Hepatocyte (in vitro differentiated cells): Measurements from ENCODE around the gene ARL6. TPM values are rescaled to one million over a fixed set of nuclear protein-coding genes. Genes with fewer than 3 reads are reported as not detected.

Source experiments
- DNase-seq: peaks from one replicate; pipeline ENCODE4 v3.0.0-alpha.2; 2016; ENCODE audit warnings: low spot score
- H2AFZ ChIP-seq: fragments of 200-600 bp; sonication (generic); 2 replicates; pipeline ENCODE4 v1.6.0; 2016; ENCODE audit warnings: antibody characterized with exemption, mild to moderate bottlenecking
- H3K27ac ChIP-seq: fragments of 200-600 bp; sonication (generic); 2 replicates; pipeline ENCODE4 v1.5.1; 2016; ENCODE audit warnings: mild to moderate bottlenecking
- H3K27me3 ChIP-seq: fragments of 200-600 bp; sonication (generic); 2 replicates; pipeline ENCODE4 v1.6.1; 2016
- H3K36me3 ChIP-seq: fragments of 200-600 bp; sonication (generic); replicated peaks from 2 replicates; pipeline ENCODE4 v1.5.1; 2016; ENCODE audit warnings: low read depth; ENCODE audit not compliant: insufficient read depth
- H3K4me1 ChIP-seq: fragments of 200-600 bp; sonication (generic); 2 replicates; pipeline ENCODE4 v1.5.1; 2016; ENCODE audit warnings: mild to moderate bottlenecking, moderate library complexity; ENCODE audit not compliant: insufficient read depth
- H3K4me2 ChIP-seq: fragments of 200-600 bp; sonication (generic); 2 replicates; pipeline ENCODE4 v1.6.0; 2016
- H3K4me3 ChIP-seq: fragments of 200-600 bp; sonication (generic); 2 replicates; pipeline ENCODE4 v1.5.1; 2016; ENCODE audit warnings: mild to moderate bottlenecking
- H3K79me2 ChIP-seq: fragments of 200-600 bp; sonication (generic); 2 replicates; pipeline ENCODE4 v1.6.0; 2017; ENCODE audit warnings: mild to moderate bottlenecking
- H3K9me2 ChIP-seq: fragments of 200-600 bp; sonication (generic); replicated peaks from 2 replicates; pipeline ENCODE4 v1.6.0; 2017; ENCODE audit warnings: mild to moderate bottlenecking; ENCODE audit not compliant: insufficient read depth
- H3K9me3 ChIP-seq: fragments of 200-600 bp; sonication (generic); 2 replicates; pipeline ENCODE4 v1.5.1; 2016; ENCODE audit warnings: low read depth, mild to moderate bottlenecking
- H4K20me1 ChIP-seq: fragments of 200-600 bp; sonication (generic); 2 replicates; pipeline ENCODE4 v1.6.0; 2016; ENCODE audit warnings: mild to moderate bottlenecking; ENCODE audit not compliant: insufficient read depth, poor library complexity, severe bottlenecking
- EZH2 ChIP-seq: fragments of 200-600 bp; sonication (generic); IDR thresholded peaks from 2 replicates; pipeline ENCODE4 v1.6.1; 2016; ENCODE audit warnings: antibody characterized with exemption, mild to moderate bottlenecking, borderline replicate concordance
- EZH2phosphoT487 ChIP-seq: fragments of 200-600 bp; sonication (generic); IDR thresholded peaks from one replicate; pipeline ENCODE4 v1.6.1; 2018; ENCODE audit warnings: antibody characterized with exemption, mild to moderate bottlenecking, low read depth, moderate library complexity; ENCODE audit not compliant: unreplicated experiment, severe bottlenecking
- WGBS: methylation state at CpG from one replicate; pipeline ENCODE4 v1.1.6; 2016; ENCODE audit warnings: low lambda C conversion rate; ENCODE audit errors: missing lambda C conversion rate; 5-methylcytosine and 5-hydroxymethylcytosine counted together
- polyA plus RNA-seq: library from polyadenylated mRNA; unstranded; fragments of >200 nt; fragmentation: Nextera tagmentation; extraction: Ambion mirVana; gene quantifications from 2 replicates; pipeline ENCODE4 v1.2.1, GENCODE V29; 2016
- total RNA-seq: library from RNA; depleted of rRNA; stranded (reverse); fragments of >200 nt; gene quantifications from 2 replicates; pipeline ENCODE4 v1.2.3, GENCODE V29; 2014
- TF ChIP-seq, protein P1 (sequence below): fragments of 200-600 bp; sonication (generic); IDR thresholded peaks from 2 replicates; pipeline ENCODE4 v1.5.1; 2016; ENCODE audit warnings: antibody characterized with exemption, mild to moderate bottlenecking; ENCODE audit not compliant: poor library complexity

The ARL6 gene
- total and polyA plus RNA-seq, 2 experiments from 2014 or later, result 4.0 to 8.5 TPM

- no peak overlapping the region for H3K4me2 ChIP-seq
- 90% methylated on average over 2 of the region's 2 CpGs for WGBS
- H3K36me3 ChIP-seq, result no peaks in the 10 kb centered on the region
- no peaks in the 10 kb centered on the region for H3K4me1 ChIP-seq
- H3K27me3 ChIP-seq, result no peaks in the 10 kb centered on the region
- TF ChIP-seq, protein P1, sequence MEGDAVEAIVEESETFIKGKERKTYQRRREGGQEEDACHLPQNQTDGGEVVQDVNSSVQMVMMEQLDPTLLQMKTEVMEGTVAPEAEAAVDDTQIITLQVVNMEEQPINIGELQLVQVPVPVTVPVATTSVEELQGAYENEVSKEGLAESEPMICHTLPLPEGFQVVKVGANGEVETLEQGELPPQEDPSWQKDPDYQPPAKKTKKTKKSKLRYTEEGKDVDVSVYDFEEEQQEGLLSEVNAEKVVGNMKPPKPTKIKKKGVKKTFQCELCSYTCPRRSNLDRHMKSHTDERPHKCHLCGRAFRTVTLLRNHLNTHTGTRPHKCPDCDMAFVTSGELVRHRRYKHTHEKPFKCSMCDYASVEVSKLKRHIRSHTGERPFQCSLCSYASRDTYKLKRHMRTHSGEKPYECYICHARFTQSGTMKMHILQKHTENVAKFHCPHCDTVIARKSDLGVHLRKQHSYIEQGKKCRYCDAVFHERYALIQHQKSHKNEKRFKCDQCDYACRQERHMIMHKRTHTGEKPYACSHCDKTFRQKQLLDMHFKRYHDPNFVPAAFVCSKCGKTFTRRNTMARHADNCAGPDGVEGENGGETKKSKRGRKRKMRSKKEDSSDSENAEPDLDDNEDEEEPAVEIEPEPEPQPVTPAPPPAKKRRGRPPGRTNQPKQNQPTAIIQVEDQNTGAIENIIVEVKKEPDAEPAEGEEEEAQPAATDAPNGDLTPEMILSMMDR, result no peak
- TF ChIP-seq EZH2 (no peak), EZH2phosphoT487 (no peak)
- H3K4me3 ChIP-seq, result no peak overlapping the region
- no peak overlapping the region for H3K27ac ChIP-seq
- H3K9me3 ChIP-seq, result no peaks in the 10 kb centered on the region
- DNase-seq, result peak; percentile 6
- no peak overlapping the region for H2AFZ ChIP-seq
- H3K79me2 ChIP-seq, result no peaks in the 10 kb centered on the region
- no peaks in the 10 kb centered on the region for H4K20me1 ChIP-seq
- no peaks in the 10 kb centered on the region for H3K9me2 ChIP-seq
Observed at GRCh38 chr3:97721446-97721845, 43.1 kb upstream of the ARL6 start.

DNA sequence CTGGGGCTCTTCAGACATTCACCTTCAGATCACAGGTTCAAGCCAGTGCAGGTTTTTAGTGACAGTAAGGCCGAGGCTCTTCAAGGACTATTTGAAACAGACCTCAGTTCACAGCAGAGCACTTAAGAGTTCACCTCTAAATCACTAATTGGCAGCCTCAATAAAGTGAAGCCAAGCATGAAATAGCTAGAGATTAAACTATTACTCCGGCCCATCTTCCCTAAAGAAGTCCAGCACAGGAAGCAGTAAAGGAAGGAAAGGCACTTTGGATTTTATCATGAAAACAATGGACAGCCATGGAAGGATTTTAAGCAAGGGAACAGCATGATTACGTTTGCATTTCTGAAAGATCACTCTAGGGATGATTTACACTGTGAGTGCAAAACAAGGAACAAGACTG, 27.6 kb upstream of the ARL6 start:
- no peaks in the 10 kb centered on the region for H3K36me3 ChIP-seq
- H4K20me1 ChIP-seq, result no peaks in the 10 kb centered on the region
- H3K4me1 ChIP-seq, result no peaks in the 10 kb centered on the region
- no peaks in the 10 kb centered on the region for H3K79me2 ChIP-seq
- H3K4me2 ChIP-seq, result no peak overlapping the region
- no peak overlapping the region for H3K4me3 ChIP-seq
- TF ChIP-seq, protein P1, result no peak
- no peak for TF ChIP-seq EZH2phosphoT487
- TF ChIP-seq EZH2, result no peak
- no peaks in the 10 kb centered on the region for H3K27me3 ChIP-seq
- H3K9me3 ChIP-seq, result no peaks in the 10 kb centered on the region
- WGBS, result 38% methylated on average over 3 of the region's 3 CpGs
- H3K27ac ChIP-seq, result no peak overlapping the region
- no peak for DNase-seq
- no peaks in the 10 kb centered on the region for H3K9me2 ChIP-seq
- no peak overlapping the region for H2AFZ ChIP-seq

GRCh38 chr3:97738761-97739160, 25.8 kb upstream of the ARL6 start:
- 79% methylated on average over 1 of the region's 1 CpG for WGBS
- no peak for DNase-seq
- H3K9me3 ChIP-seq, result no peaks in the 10 kb centered on the region
- no peak overlapping the region for H3K27ac ChIP-seq
- no peaks in the 10 kb centered on the region for H3K27me3 ChIP-seq
- H3K4me1 ChIP-seq, result no peaks in the 10 kb centered on the region
- no peaks in the 10 kb centered on the region for H3K36me3 ChIP-seq
- H3K79me2 ChIP-seq, result no peaks in the 10 kb centered on the region
- no peak overlapping the region for H3K4me3 ChIP-seq
- no peaks in the 10 kb centered on the region for H3K9me2 ChIP-seq
- no peak overlapping the region for H3K4me2 ChIP-seq
- TF ChIP-seq, protein P1, result no peak
- TF ChIP-seq EZH2phosphoT487, result no peak
- TF ChIP-seq EZH2, result no peak
- H4K20me1 ChIP-seq, result no peaks in the 10 kb centered on the region
- no peak overlapping the region for H2AFZ ChIP-seq

GRCh38 chr3:97742036-97742435, 22.5 kb upstream of the ARL6 start:
- Histone ChIP-seq H4K20me1 (no peaks in the 10 kb centered on the region), H3K9me2 (no peaks in the 10 kb centered on the region), H3K4me3 (no peak overlapping the region), H3K27ac (no peak overlapping the region), H2AFZ (no peak overlapping the region), H3K9me3 (no peaks in the 10 kb centered on the region), H3K27me3 (no peaks in the 10 kb centered on the region), H3K4me2 (no peak overlapping the region), H3K79me2 (no peaks in the 10 kb centered on the region), H3K4me1 (no peaks in the 10 kb centered on the region), H3K36me3 (no peaks in the 10 kb centered on the region)
- no peak for DNase-seq
- WGBS, result 85% methylated on average over 3 of the region's 3 CpGs
- TF ChIP-seq EZH2 (no peak), EZH2phosphoT487 (no peak)
- TF ChIP-seq, protein P1, result no peak
